WTC11 (cell line): Measurements from ENCODE around the gene ACOX3. TPM values are rescaled to one million over a fixed set of nuclear protein-coding genes. Genes with fewer than 3 reads are reported as not detected.

ENCODE experiments used
- ATAC-seq: fragments of 200-7000 bp; cut with Tn5 transposase; 2 replicates; pipeline ENCODE4 v1.10.0; 2021; ENCODE audit warnings: mild to moderate bottlenecking, moderate library complexity
- CTCF ChIA-PET: fragments of 300-600 bp; sonication (Branson Sonifier 250); formaldehyde crosslinking; loops from one replicate; lab custom pipeline; 2021; ENCODE audit warnings: antibody characterized with exemption; lab: Charles Lee
- POLR2A ChIA-PET: fragments of 350-600 bp; sonication (Branson Sonifier 250); formaldehyde crosslinking; loops from one replicate; lab custom pipeline; 2021; ENCODE audit warnings: antibody characterized with exemption; lab: Charles Lee
- DNase-seq: peaks from one replicate; pipeline ENCODE4 v3.0.0; 2021; ENCODE audit warnings: low spot score
- H3K27ac Mint-ChIP-seq: 2 replicates; pipeline ENCODE4 v1.8.0; 2021; ENCODE audit warnings: mixed read lengths
- H3K27me3 Mint-ChIP-seq: 2 replicates; pipeline ENCODE4 v1.8.0; 2021; ENCODE audit warnings: low read depth, mild to moderate bottlenecking, moderate library complexity, mixed read lengths
- H3K36me3 Mint-ChIP-seq: 2 replicates; pipeline ENCODE4 v1.8.0; 2021; ENCODE audit warnings: mixed read lengths
- H3K4me1 Mint-ChIP-seq: 2 replicates; pipeline ENCODE4 v1.8.0; 2022; ENCODE audit warnings: mixed read lengths
- H3K4me3 Mint-ChIP-seq: 2 replicates; pipeline ENCODE4 v1.8.0; 2021; ENCODE audit warnings: mild to moderate bottlenecking, moderate library complexity, mixed read lengths
- H3K9me3 Mint-ChIP-seq: 2 replicates; pipeline ENCODE4 v1.8.0; 2021; ENCODE audit warnings: mixed read lengths
- CBFB ChIP-seq: sonication (generic); formaldehyde crosslinking; IDR thresholded peaks from 2 replicates; pipeline ENCODE4 v1.8.1; 2022; ENCODE audit warnings: mild to moderate bottlenecking, low read depth, missing genetic modification reagents
- CREB1 ChIP-seq: sonication (generic); formaldehyde crosslinking; IDR thresholded peaks from 2 replicates; pipeline ENCODE4 v1.8.0; 2023; ENCODE audit warnings: mild to moderate bottlenecking, missing genetic modification reagents
- ELF4 ChIP-seq: sonication (generic); formaldehyde crosslinking; IDR thresholded peaks from 2 replicates; pipeline ENCODE4 v1.8.1; 2022; ENCODE audit warnings: low read depth, mild to moderate bottlenecking, moderate library complexity, missing genetic modification reagents
- EMX1 ChIP-seq: fragments of 250-450 bp; sonication (Bioruptor Pico); IDR thresholded peaks from 2 replicates; pipeline ENCODE4 v1.8.0; 2021; ENCODE audit warnings: mild to moderate bottlenecking
- ESRRA ChIP-seq: sonication (generic); formaldehyde crosslinking; IDR thresholded peaks from 2 replicates; pipeline ENCODE4 v1.8.1; 2022; ENCODE audit warnings: mild to moderate bottlenecking, missing genetic modification reagents, borderline replicate concordance
- ETV6 ChIP-seq: sonication (generic); formaldehyde crosslinking; IDR thresholded peaks from 2 replicates; pipeline ENCODE4 v1.8.1; 2022; ENCODE audit warnings: mild to moderate bottlenecking, missing genetic modification reagents
- FOXK1 ChIP-seq: sonication (generic); formaldehyde crosslinking; IDR thresholded peaks from 2 replicates; pipeline ENCODE4 v1.8.0; 2022; ENCODE audit warnings: mild to moderate bottlenecking, moderate library complexity, missing genetic modification reagents
- GABPB1 ChIP-seq: sonication (generic); formaldehyde crosslinking; IDR thresholded peaks from 2 replicates; pipeline ENCODE4 v1.8.1; 2023; ENCODE audit warnings: mild to moderate bottlenecking, missing genetic modification reagents
- GTF2I ChIP-seq: fragments of 250-450 bp; sonication (Bioruptor Pico); conservative IDR thresholded peaks from 2 replicates; pipeline ENCODE4 v1.4.0; 2021; ENCODE audit warnings: mild to moderate bottlenecking
- JAZF1 ChIP-seq: fragments of 250-450 bp; sonication (Bioruptor Pico); IDR thresholded peaks from 2 replicates; pipeline ENCODE4 v1.9.0; 2021; ENCODE audit warnings: moderate library complexity, mild to moderate bottlenecking, inconsistent platforms
- KAT7 ChIP-seq: sonication (generic); formaldehyde crosslinking; IDR thresholded peaks from 2 replicates; pipeline ENCODE4 v1.8.1; 2023; ENCODE audit warnings: missing genetic modification reagents, mild to moderate bottlenecking, borderline replicate concordance
- NFATC4 ChIP-seq: fragments of 250-450 bp; sonication (Bioruptor Pico); IDR thresholded peaks from 2 replicates; pipeline ENCODE4 v1.9.0; 2021; ENCODE audit warnings: mild to moderate bottlenecking
- NFE2L1 ChIP-seq: sonication (generic); formaldehyde crosslinking; IDR thresholded peaks from 2 replicates; pipeline ENCODE4 v1.8.1; 2023; ENCODE audit warnings: missing genetic modification reagents
- NR2C2 ChIP-seq: sonication (generic); formaldehyde crosslinking; IDR thresholded peaks from 2 replicates; pipeline ENCODE4 v1.8.0; 2022; ENCODE audit warnings: mild to moderate bottlenecking, missing genetic modification reagents
- NR3C1 ChIP-seq: sonication (generic); formaldehyde crosslinking; conservative IDR thresholded peaks from 2 replicates; pipeline ENCODE4 v1.8.1; 2023; ENCODE audit warnings: low read depth, mild to moderate bottlenecking, missing genetic modification reagents
- OVOL2 ChIP-seq: fragments of 250-450 bp; sonication (Bioruptor Pico); IDR thresholded peaks from 2 replicates; pipeline ENCODE4 v1.9.0; 2021; ENCODE audit warnings: mild to moderate bottlenecking, borderline replicate concordance
- PRRX2 ChIP-seq: fragments of 250-450 bp; sonication (Bioruptor Pico); IDR thresholded peaks from 2 replicates; pipeline ENCODE4 v1.8.0; 2021; ENCODE audit warnings: mild to moderate bottlenecking
- SMAD4 ChIP-seq: sonication (generic); formaldehyde crosslinking; IDR thresholded peaks from 2 replicates; pipeline ENCODE4 v1.8.0; 2022; ENCODE audit warnings: mild to moderate bottlenecking, missing genetic modification reagents
- SP1 ChIP-seq: sonication (generic); formaldehyde crosslinking; conservative IDR thresholded peaks from 2 replicates; pipeline ENCODE4 v1.8.1; 2022; ENCODE audit warnings: missing genetic modification reagents
- ZBTB21 ChIP-seq: sonication (generic); formaldehyde crosslinking; IDR thresholded peaks from 2 replicates; pipeline ENCODE4 v1.8.1; 2023; ENCODE audit warnings: mild to moderate bottlenecking, missing genetic modification reagents, borderline replicate concordance
- ZNF121 ChIP-seq: sonication (generic); formaldehyde crosslinking; IDR thresholded peaks from 2 replicates; pipeline ENCODE4 v1.8.0; 2023; ENCODE audit warnings: missing genetic modification reagents
- ZNF263 ChIP-seq: sonication (generic); formaldehyde crosslinking; IDR thresholded peaks from 2 replicates; pipeline ENCODE4 v1.8.1; 2022; ENCODE audit warnings: low read depth, mild to moderate bottlenecking, moderate library complexity, missing genetic modification reagents
- ZNF317 ChIP-seq: sonication (generic); formaldehyde crosslinking; IDR thresholded peaks from 2 replicates; pipeline ENCODE4 v1.8.1; 2023; ENCODE audit warnings: low read depth, mild to moderate bottlenecking, moderate library complexity, missing genetic modification reagents, borderline replicate concordance
- ZNF396 ChIP-seq: fragments of 250-450 bp; sonication (Bioruptor Pico); IDR thresholded peaks from 2 replicates; pipeline ENCODE4 v1.8.0; 2021; ENCODE audit warnings: mild to moderate bottlenecking, moderate library complexity, borderline replicate concordance
- ZNF423 ChIP-seq: fragments of 250-450 bp; sonication (Bioruptor Pico); IDR thresholded peaks from 2 replicates; pipeline ENCODE4 v2.1.2; 2022; ENCODE audit warnings: mild to moderate bottlenecking, moderate library complexity
- total RNA-seq: library from RNA; stranded (reverse); gene quantifications from 3 replicates; pipeline ENCODE4 v1.2.3, GENCODE V29; 2021
- TF ChIP-seq, protein P1 (sequence below): sonication (generic); formaldehyde crosslinking; IDR thresholded peaks from 2 replicates; pipeline ENCODE4 v1.8.1; 2023; ENCODE audit warnings: mild to moderate bottlenecking, missing genetic modification reagents, moderate library complexity
- TF ChIP-seq, protein P2 (sequence below): fragments of 250-450 bp; sonication (Bioruptor Pico); IDR thresholded peaks from 2 replicates; pipeline ENCODE4 v1.9.0; 2021; ENCODE audit warnings: mild to moderate bottlenecking
- TF ChIP-seq, protein P3 (sequence below): sonication (generic); formaldehyde crosslinking; conservative IDR thresholded peaks from 2 replicates; pipeline ENCODE4 v1.8.1; 2023; ENCODE audit warnings: mild to moderate bottlenecking, low read depth, missing genetic modification reagents, moderate library complexity
- TF ChIP-seq, protein P4 (sequence below): sonication (generic); formaldehyde crosslinking; IDR thresholded peaks from 2 replicates; pipeline ENCODE4 v1.8.0; 2022; ENCODE audit warnings: mild to moderate bottlenecking, missing genetic modification reagents
- TF ChIP-seq, protein P5 (sequence below): sonication (generic); formaldehyde crosslinking; conservative IDR thresholded peaks from 2 replicates; pipeline ENCODE4 v1.8.1; 2022; ENCODE audit warnings: mild to moderate bottlenecking, missing genetic modification reagents

The ACOX3 gene
- total RNA-seq, 1 experiment from 2014 or later = 10.7 TPM

DNA sequence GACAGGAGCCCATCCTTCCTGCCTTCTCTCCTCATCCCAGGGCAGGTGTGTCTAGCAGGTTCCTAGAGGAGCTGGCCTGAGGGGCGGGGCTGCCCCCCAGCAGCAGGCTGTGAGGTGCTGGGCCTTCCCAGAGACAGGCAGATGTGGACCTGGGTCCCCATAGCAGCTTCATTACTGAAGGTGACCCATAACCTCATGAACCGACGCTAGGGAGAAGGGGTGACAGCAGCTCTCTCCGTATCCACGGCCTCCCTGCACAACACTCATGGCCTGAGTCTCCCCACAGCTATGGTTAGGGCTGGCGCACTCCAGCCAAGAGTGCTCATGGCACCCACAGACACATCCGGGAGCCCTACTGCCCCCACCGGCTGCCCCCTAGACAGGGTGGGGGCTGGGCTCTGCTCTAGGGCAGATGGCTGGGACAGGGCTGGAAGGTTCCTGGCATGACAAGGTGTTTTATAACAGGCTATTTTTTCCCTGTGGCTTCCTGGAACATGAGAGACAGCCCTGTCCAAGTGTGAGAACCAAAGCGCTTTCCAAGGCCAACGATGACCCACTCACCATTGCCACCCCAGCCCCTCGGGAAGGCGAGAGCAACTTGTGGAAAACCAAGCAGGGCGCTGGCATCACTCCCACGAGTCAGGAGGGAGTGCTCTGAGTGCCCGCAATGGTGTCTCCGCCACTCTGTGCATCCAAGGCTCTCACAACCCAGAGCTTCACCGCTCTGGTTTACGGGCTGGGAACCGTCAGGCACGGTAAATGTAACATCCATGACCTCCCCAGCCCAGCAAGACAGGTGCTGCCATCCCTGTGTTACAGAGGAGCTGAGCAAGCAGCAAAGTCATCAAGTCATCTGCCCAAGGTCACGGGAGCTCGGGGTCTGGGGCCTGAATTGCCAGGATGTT is 59.8 kb downstream of the ACOX3 start (continued):
- TF ChIP-seq, protein P1, sequence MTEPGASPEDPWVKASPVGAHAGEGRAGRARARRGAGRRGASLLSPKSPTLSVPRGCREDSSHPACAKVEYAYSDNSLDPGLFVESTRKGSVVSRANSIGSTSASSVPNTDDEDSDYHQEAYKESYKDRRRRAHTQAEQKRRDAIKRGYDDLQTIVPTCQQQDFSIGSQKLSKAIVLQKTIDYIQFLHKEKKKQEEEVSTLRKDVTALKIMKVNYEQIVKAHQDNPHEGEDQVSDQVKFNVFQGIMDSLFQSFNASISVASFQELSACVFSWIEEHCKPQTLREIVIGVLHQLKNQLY (CRISPR knock-in tag) = no peak
- no peak for TF ChIP-seq JAZF1
- no peak for TF ChIP-seq CREB1 (CRISPR knock-in tag)

DNA sequence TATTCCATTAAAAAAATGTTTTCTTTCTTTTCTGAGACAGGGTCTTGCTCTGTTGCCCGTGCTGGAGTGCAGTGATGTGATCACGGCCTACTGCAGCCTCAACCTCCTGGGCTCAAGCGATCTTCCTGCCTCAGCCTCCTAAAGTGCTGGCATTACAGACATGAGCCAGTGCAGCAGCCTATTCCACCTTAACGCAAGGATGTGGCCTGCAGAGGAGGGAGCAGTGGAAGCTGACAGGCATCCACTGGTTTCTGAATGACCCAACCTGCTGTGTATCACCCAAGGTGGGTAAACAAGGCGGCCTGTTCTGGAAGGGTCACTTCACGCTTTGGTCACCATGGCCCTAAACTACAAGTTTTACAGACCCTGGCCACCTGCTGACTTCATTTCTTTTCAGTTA is 60.8 kb downstream of the ACOX3 start:
- POLR2A ChIA-PET = no interaction called here
- no peaks in the 10 kb centered on the region for H3K9me3 Mint-ChIP-seq
- no peak overlapping the region for H3K27ac Mint-ChIP-seq
- H3K27me3 Mint-ChIP-seq = no peaks in the 10 kb centered on the region
- no peaks in the 10 kb centered on the region for H3K36me3 Mint-ChIP-seq
- TF ChIP-seq ZNF423 (CRISPR knock-in tag) = no peak
- no peak for TF ChIP-seq PRRX2 (CRISPR knock-in tag)
- TF ChIP-seq KAT7 (CRISPR knock-in tag) = no peak
- TF ChIP-seq, protein P2, sequence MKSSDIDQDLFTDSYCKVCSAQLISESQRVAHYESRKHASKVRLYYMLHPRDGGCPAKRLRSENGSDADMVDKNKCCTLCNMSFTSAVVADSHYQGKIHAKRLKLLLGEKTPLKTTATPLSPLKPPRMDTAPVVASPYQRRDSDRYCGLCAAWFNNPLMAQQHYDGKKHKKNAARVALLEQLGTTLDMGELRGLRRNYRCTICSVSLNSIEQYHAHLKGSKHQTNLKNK (CRISPR knock-in tag) = no peak
- TF ChIP-seq SMAD4 = no peak
- TF ChIP-seq, protein P3, sequence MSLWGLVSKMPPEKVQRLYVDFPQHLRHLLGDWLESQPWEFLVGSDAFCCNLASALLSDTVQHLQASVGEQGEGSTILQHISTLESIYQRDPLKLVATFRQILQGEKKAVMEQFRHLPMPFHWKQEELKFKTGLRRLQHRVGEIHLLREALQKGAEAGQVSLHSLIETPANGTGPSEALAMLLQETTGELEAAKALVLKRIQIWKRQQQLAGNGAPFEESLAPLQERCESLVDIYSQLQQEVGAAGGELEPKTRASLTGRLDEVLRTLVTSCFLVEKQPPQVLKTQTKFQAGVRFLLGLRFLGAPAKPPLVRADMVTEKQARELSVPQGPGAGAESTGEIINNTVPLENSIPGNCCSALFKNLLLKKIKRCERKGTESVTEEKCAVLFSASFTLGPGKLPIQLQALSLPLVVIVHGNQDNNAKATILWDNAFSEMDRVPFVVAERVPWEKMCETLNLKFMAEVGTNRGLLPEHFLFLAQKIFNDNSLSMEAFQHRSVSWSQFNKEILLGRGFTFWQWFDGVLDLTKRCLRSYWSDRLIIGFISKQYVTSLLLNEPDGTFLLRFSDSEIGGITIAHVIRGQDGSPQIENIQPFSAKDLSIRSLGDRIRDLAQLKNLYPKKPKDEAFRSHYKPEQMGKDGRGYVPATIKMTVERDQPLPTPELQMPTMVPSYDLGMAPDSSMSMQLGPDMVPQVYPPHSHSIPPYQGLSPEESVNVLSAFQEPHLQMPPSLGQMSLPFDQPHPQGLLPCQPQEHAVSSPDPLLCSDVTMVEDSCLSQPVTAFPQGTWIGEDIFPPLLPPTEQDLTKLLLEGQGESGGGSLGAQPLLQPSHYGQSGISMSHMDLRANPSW (CRISPR knock-in tag) = no peak
- no peak for TF ChIP-seq CBFB (CRISPR knock-in tag)
- TF ChIP-seq ESRRA = no peak
- no peak for TF ChIP-seq ETV6 (CRISPR knock-in tag)
- no peak for TF ChIP-seq GABPB1 (CRISPR knock-in tag)
- no peak for TF ChIP-seq ZNF121 (CRISPR knock-in tag)
- no peak for TF ChIP-seq NFATC4 (CRISPR knock-in tag)
- no peak for TF ChIP-seq SP1 (CRISPR knock-in tag)
- TF ChIP-seq GTF2I (CRISPR knock-in tag) = no peak
- no peak for TF ChIP-seq ZNF317 (CRISPR knock-in tag)
- TF ChIP-seq OVOL2 (CRISPR knock-in tag) = no peak
- TF ChIP-seq, all 79 proteins: peak for 0
- Mint-ChIP-seq H3K4me3 (no peak overlapping the region), H3K4me1 (peaks cover 3% of the 10 kb centered on the region)
- CTCF ChIA-PET = interaction anchor here (0.9 to 1.6 kb wide), 4 partner anchors 22 to 228 kb away, joined by 3 to 5 read pairs (median 4); no protein-coding TSS in a partner anchor
- ATAC-seq = no peak
- no peak for DNase-seq

DNA sequence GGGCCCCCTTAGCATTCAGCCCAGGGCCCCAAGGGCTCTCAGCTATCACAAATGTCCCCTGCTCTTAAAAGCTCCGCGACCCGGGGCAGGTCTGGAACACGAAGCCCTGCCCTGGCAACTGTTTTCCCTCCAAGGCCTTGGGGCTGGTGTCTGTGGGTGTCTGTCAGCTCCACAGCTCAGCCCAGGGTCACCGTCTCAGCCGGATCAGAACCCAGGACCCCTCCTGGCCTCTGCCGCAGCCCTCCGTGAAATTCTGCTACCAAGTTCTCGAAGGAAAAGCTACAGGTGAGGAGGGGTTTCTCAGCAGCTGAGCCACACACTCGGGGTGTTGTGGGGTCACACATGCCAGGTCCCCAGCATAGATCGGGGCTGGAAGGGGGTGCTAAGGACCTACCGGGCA is 61.2 kb downstream of the ACOX3 start:
- Mint-ChIP-seq H3K9me3 (no peaks in the 10 kb centered on the region), H3K27ac (no peak overlapping the region), H3K4me1 (peaks cover 3% of the 10 kb centered on the region), H3K36me3 (no peaks in the 10 kb centered on the region), H3K4me3 (no peak overlapping the region), H3K27me3 (no peaks in the 10 kb centered on the region)
- ATAC-seq = no peak
- no peak for DNase-seq
- ChIA-PET POLR2A (no interaction called here), CTCF (interaction anchor here (0.7 to 1.6 kb wide), 5 partner anchors 23 to 228 kb away, joined by 3 to 5 read pairs (median 4); no protein-coding TSS in a partner anchor)
- no peak for TF ChIP-seq ELF4
- no peak for TF ChIP-seq FOXK1
- TF ChIP-seq, protein P4, sequence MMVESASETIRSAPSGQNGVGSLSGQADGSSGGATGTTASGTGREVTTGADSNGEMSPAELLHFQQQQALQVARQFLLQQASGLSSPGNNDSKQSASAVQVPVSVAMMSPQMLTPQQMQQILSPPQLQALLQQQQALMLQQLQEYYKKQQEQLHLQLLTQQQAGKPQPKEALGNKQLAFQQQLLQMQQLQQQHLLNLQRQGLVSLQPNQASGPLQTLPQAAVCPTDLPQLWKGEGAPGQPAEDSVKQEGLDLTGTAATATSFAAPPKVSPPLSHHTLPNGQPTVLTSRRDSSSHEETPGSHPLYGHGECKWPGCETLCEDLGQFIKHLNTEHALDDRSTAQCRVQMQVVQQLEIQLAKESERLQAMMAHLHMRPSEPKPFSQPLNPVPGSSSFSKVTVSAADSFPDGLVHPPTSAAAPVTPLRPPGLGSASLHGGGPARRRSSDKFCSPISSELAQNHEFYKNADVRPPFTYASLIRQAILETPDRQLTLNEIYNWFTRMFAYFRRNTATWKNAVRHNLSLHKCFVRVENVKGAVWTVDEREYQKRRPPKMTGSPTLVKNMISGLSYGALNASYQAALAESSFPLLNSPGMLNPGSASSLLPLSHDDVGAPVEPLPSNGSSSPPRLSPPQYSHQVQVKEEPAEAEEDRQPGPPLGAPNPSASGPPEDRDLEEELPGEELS (CRISPR knock-in tag) = no peak
- no peak for TF ChIP-seq NR3C1 (CRISPR knock-in tag)
- no peak for TF ChIP-seq NFE2L1 (CRISPR knock-in tag)
- TF ChIP-seq NR2C2 (CRISPR knock-in tag) = no peak
- TF ChIP-seq, protein P5, sequence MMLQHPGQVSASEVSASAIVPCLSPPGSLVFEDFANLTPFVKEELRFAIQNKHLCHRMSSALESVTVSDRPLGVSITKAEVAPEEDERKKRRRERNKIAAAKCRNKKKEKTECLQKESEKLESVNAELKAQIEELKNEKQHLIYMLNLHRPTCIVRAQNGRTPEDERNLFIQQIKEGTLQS = no peak
- no peak for TF ChIP-seq EMX1 (CRISPR knock-in tag)
- TF ChIP-seq ZNF263 = no peak
- TF ChIP-seq, protein P2 (CRISPR knock-in tag) = no peak
- no peak for TF ChIP-seq ZBTB21
- no peak for TF ChIP-seq ZNF396
- TF ChIP-seq, all 79 proteins: peak for 0
